ENCODE data around the gene ELF2. TPM values are rescaled to one million over a fixed set of nuclear protein-coding genes. Genes with fewer than 3 reads are reported as not detected.

Gene ELF2
- total and polyA plus RNA-seq, 11 donors = 10.3 to 44.2 (median 34.0) TPM

DNA sequence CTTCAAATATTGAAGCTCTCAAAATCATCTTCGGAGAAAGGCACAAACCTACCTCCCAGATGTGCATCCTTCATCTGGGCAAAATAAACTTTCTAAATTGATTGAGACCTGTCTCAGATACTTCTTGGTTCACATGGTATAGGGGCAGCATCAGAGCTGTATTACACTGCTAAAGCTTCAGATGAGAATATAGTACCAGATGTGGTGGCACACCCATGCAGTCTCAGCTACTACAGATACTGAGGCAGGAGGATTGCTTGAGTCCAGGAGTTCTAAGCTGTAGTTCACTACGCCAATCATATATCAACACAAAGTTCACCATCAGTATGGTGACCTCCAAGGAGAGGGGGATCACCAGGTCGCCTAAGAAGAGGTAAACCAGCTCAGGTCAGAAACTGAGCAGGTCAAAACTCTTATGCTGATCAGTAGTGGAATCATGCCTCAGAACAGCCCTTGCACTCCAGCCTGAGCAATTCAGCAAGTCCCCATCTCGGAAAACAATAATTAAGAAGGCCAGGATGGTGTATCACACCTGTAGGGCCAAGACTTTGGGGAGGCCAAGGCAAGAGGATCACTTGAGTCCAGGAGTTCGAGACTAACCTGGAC lies 22.0 kb downstream of the ELF2 start:
- WGBS, 4 donors = 89 to 94% (median 93%) methylated on average over 5 of the region's 5 CpGs
- no peak for DNase-seq
- Histone ChIP-seq H3K27me3 (no peaks in the 10 kb centered on the region), H3K4me1 (peaks cover 0 to 53% (median 9%) of the 10 kb centered on the region in 12 donors), H3K4me3 (no peak overlapping the region), H3K9me3 (no peaks in the 10 kb centered on the region), H3K36me3 (no peaks in the 10 kb centered on the region), H3K27ac (no peak overlapping the region)
- no peak for ATAC-seq
- intact Hi-C loops (cut with DNase I) = no loop called here
- TF ChIP-seq POLR2A (IDR thresholded peaks at IDR 0.05) (no peak), CTCF (IDR thresholded peaks at IDR 0.05) (no peak)

- TF ChIP-seq CTCF (IDR thresholded peaks at IDR 0.05) (no peak), POLR2A (IDR thresholded peaks at IDR 0.05) (no peak)
- intact Hi-C loops (cut with DNase I) = no loop called here
- Histone ChIP-seq H3K36me3 (no peaks in the 10 kb centered on the region), H3K9me3 (no peaks in the 10 kb centered on the region), H3K4me3 (no peak overlapping the region), H3K4me1 (peaks cover 0 to 48% (median 8%) of the 10 kb centered on the region in 12 donors), H3K27ac (no peak overlapping the region), H3K27me3 (no peaks in the 10 kb centered on the region)
- ATAC-seq (no peak), DNase-seq (no peak)
- WGBS, 4 donors = 52 to 63% (median 57%) methylated on average over 1 of the region's 1 CpG
Observed at GRCh38 chr4:139154538-139154937, 22.5 kb downstream of the ELF2 start.

GRCh38 chr4:139154134-139154421 lies 22.9 kb downstream of the ELF2 start:
- no peak for TF ChIP-seq CTCF (IDR thresholded peaks at IDR 0.05)
- no peak for TF ChIP-seq POLR2A (IDR thresholded peaks at IDR 0.05)
- Histone ChIP-seq H3K9me3 (no peaks in the 10 kb centered on the region), H3K4me1 (peaks cover 0 to 43% (median 5%) of the 10 kb centered on the region in 12 donors), H3K36me3 (no peaks in the 10 kb centered on the region), H3K27me3 (no peaks in the 10 kb centered on the region), H3K27ac (no peak overlapping the region), H3K4me3 (no peak overlapping the region)
- intact Hi-C loops (cut with DNase I) = no loop called here
- ATAC-seq (no peak), DNase-seq (no peak)
- 82 to 90% (median 85%) methylated on average over 2 of the region's 2 CpGs for WGBS, 4 donors

DNA sequence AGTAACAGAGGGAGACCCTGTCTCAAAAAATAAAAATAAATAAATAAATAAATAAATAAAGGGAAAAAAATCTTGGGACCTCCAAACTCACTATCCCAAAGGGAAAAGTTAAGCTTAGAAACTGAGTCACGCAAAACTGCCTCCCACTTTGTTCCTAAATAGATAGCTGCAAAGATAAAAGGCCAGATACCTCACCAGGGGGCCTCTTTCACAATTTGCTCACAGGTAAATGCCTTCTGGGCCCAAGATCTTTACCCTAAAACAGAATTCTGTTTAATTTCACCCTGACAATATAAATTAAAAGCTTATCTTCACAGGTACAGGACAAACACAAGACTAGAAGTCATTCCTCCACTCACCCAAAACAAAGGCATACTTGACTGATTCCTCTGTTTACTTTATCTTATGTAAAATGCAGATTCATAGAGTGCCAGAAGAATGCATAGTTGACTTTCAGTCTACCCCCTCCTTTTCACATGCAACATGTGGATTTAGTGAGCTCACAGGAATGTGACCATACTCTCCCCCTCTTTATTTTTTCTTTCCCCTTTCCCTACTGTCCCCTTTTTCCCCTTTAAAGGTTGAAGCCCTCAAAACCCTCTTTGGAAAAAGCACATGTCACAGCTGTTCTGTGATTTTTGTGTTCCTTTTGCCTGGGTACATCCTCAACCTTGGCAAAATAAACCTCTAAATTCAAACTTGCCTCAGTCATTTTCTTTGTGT lies 23.4 kb downstream of the ELF2 start:
- WGBS, 4 donors = 92 to 100% (median 95%) methylated on average over 1 of the region's 1 CpG
- H3K27ac ChIP-seq = no peak overlapping the region
- no peak for ATAC-seq
- H3K9me3 ChIP-seq = no peaks in the 10 kb centered on the region
- peaks cover 0 to 38% (median 5%) of the 10 kb centered on the region in 12 donors for H3K4me1 ChIP-seq
- intact Hi-C loops (cut with DNase I) = no loop called here
- DNase-seq = no peak
- no peak for TF ChIP-seq POLR2A (IDR thresholded peaks at IDR 0.05)
- no peak for TF ChIP-seq CTCF (IDR thresholded peaks at IDR 0.05)
- no peak overlapping the region for H3K4me3 ChIP-seq
- H3K27me3 ChIP-seq = no peaks in the 10 kb centered on the region
- no peaks in the 10 kb centered on the region for H3K36me3 ChIP-seq

All from heart left ventricle (tissue), 16 donors.